GM18868 (cell line): ENCODE data around the gene EEF1G.
"Not testable (repeated sequence)": the region's sequence is repeated elsewhere in the genome, so short reads cannot be mapped to it uniquely, and the experiment has no call there.

Experiments
- ATAC-seq: cut with Tn5 transposase; IDR thresholded peaks from one replicate; pipeline ENCODE4 v1.9.1; 2021; ENCODE audit warnings: mild to moderate bottlenecking, moderate library complexity; ENCODE audit not compliant: unreplicated experiment

The EEF1G gene

GRCh38 chr11:62603776-62604299, 30.1 kb upstream of the EEF1G start:
- ATAC-seq = no peak

GRCh38 chr11:62603072-62603408, 29.3 kb upstream of the EEF1G start:
- ATAC-seq = no peak

- ATAC-seq = no peak
These were observed 28.7 kb upstream of the EEF1G start for GRCh38 chr11:62602141-62603071.

- peak; percentile 73 for ATAC-seq
These were observed 27.9 kb upstream of the EEF1G start, which contains the start of gene MTA2 for GRCh38 chr11:62601372-62602140. Gene MTA2, minus strand, starts transcription at chr11:62601865. Its CDS starts 415 bp downstream, at chr11:62601450.

- ATAC-seq = no peak
These were observed 27.4 kb upstream of the EEF1G start for GRCh38 chr11:62601122-62601371.

GRCh38 chr11:62600367-62601121, 26.9 kb upstream of the EEF1G start:
- no peak for ATAC-seq

GRCh38 chr11:62599901-62600300, 26.2 kb upstream of the EEF1G start:
- no peak for ATAC-seq

- ATAC-seq = peak; percentile 66
These were observed 25.5 kb upstream of the EEF1G start for GRCh38 chr11:62599069-62599696.

- ATAC-seq = no peak
These were observed 21.4 kb upstream of the EEF1G start for GRCh38 chr11:62595124-62595523.

GRCh38 chr11:62593434-62594044, 19.8 kb upstream of the EEF1G start:
- ATAC-seq = no peak

- ATAC-seq = no peak
These were observed 19.3 kb upstream of the EEF1G start for GRCh38 chr11:62592989-62593421.

- no peak for ATAC-seq
These were observed 18.6 kb upstream of the EEF1G start for GRCh38 chr11:62592146-62592815.

- peak; percentile 88 for ATAC-seq
These were observed 17.9 kb upstream of the EEF1G start, which contains the start of gene TUT1 for GRCh38 chr11:62591448-62592145. Gene TUT1, minus strand, starts transcription at chr11:62591523. Its CDS starts 38 bp downstream, at chr11:62591485.

GRCh38 chr11:62588966-62589637, 15.4 kb upstream of the EEF1G start:
- no peak for ATAC-seq

- not testable (repeated sequence) for ATAC-seq
These were observed 11.7 kb upstream of the EEF1G start for GRCh38 chr11:62585356-62585755.

- ATAC-seq = not testable (repeated sequence)
These were observed 8.0 kb upstream of the EEF1G start for GRCh38 chr11:62581735-62582134.

GRCh38 chr11:62580959-62581715, 7.4 kb upstream of the EEF1G start:
- ATAC-seq = no peak

GRCh38 chr11:62579252-62579651, 5.6 kb upstream of the EEF1G start:
- ATAC-seq = no peak
